ENCODE measurements around the gene SCN10A. TPM values are rescaled to one million over a fixed set of nuclear protein-coding genes. Genes with fewer than 3 reads are reported as not detected.
A peak's percentile ranks its signal among the peaks of the same experiment; 100 is the strongest.

The SCN10A gene
- total and polyA plus RNA-seq, 3 experiments from 2014 or later: not detected

DNA sequence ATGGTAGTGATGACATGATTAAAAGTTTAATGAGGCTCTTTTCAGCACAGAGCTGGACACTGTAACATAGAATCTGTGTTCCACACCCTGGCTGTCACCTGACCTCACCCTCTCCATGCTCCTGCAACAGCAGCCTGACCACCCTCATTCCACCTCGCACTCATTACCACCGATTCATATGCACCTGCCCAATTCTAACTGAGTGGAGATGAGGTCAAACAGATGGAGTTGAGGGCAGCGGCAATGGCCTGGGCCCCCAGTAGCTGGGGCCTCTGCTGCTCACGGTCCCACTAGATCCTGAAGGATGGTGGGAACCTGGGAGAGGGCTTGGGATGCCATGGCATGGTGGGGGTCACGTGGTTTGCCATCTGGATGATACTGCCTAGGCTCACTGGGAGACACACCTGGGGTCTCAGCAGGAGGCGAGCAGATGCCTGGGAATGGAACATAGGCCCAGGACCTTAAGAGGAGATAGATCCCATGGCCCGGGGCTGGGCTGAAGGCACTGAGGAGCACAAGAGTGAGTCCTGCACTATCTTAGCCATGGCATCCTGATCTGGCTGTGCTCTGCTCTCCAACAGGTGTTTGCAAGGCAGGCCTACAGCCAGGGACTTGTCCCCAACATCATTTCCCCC lies 167.9 kb downstream of the SCN10A start:
- H3K4me3 Mint-ChIP-seq: peak overlapping the region; percentile 49 to 80 (median 73)
- H3K9me3 Mint-ChIP-seq: no peaks in the 10 kb centered on the region
- ChIA-PET CTCF (interaction anchor here (0.8 to 2.3 kb wide), 5 partner anchors 11 to 163 kb away, joined by 3 to 10 read pairs (median 5); partner anchors contain the start of gene EXOG), POLR2A (no interaction called here)
- no peak for DNase-seq
- H3K27ac Mint-ChIP-seq: peak overlapping the region in 1 of 8 donors; percentile 48
- Histone ChIP-seq H3K36me3 (ENCODE audit: insufficient read depth, low read length) (no peaks in the 10 kb centered on the region), H3K9me3 (ENCODE audit: low read length) (no peaks in the 10 kb centered on the region), H3K4me1 (ENCODE audit: insufficient read depth, low read length) (peaks cover 13% of the 10 kb centered on the region), H3K4me3 (ENCODE audit: low read length) (no peak overlapping the region), H3K27me3 (ENCODE audit: insufficient read depth, low read length, poor library complexity, severe bottlenecking) (peaks cover 25% of the 10 kb centered on the region), H3K27ac (ENCODE audit: low read depth, low read length) (no peak overlapping the region)
- peaks cover 4 to 6% (median 5%) of the 10 kb centered on the region in 3 donors for H3K4me1 Mint-ChIP-seq
- no peaks in the 10 kb centered on the region for H3K36me3 Mint-ChIP-seq
- peaks cover 12 to 20% of the 10 kb centered on the region in 2 donors for H3K27me3 Mint-ChIP-seq

DNA sequence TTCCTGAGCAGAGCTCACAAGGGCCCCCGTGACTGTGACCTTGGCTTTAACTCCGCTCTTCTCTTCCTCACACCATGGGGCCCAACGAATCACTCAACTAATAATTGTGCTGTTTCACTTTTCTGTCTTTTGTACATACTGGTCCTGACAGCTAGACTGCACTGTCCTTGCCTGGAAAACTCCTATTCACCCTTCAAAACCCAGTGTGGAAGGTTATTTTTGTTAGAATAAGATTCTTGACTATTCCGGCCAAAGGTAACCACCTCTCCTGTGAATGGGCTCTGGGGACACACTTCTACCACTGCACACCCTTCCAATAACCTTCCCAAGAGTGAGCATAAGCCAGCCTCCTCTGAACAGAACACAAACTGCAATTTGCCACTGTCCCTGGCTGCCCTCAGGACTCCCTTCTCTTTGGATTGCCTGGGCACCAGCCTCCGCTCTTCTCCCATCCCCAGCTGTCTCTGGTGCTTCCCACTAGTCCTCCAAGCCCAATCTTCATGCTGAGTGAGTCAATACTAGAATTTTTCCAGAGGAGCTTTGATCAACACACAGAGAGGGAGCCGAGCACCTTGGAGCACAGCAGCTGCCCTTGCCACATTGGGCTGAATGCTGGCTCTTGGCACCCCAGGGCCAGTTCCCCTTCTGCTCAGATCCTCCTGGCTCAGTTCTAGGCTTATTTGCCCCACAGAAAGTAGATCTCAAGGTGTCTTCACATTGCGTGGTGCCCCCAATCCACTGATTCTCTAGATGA lies 168.6 kb downstream of the SCN10A start:
- Mint-ChIP-seq H3K9me3 (no peaks in the 10 kb centered on the region), H3K4me3 (no peak overlapping the region), H3K36me3 (no peaks in the 10 kb centered on the region), H3K4me1 (peaks cover 4 to 6% (median 5%) of the 10 kb centered on the region in 3 donors), H3K27me3 (peaks cover 7 to 22% of the 10 kb centered on the region in 2 donors), H3K27ac (no peak overlapping the region)
- Histone ChIP-seq H3K36me3 (ENCODE audit: insufficient read depth, low read length) (no peaks in the 10 kb centered on the region), H3K27ac (ENCODE audit: low read depth, low read length) (no peak overlapping the region), H3K27me3 (ENCODE audit: insufficient read depth, low read length, poor library complexity, severe bottlenecking) (peaks cover 25% of the 10 kb centered on the region), H3K4me3 (ENCODE audit: low read length) (no peak overlapping the region), H3K4me1 (ENCODE audit: insufficient read depth, low read length) (peaks cover 13% of the 10 kb centered on the region), H3K9me3 (ENCODE audit: low read length) (no peaks in the 10 kb centered on the region)
- POLR2A ChIA-PET: interaction anchor here (0.6 kb wide), 1 partner anchor 130 kb away, joined by 3 read pairs; no protein-coding TSS in a partner anchor
- CTCF ChIA-PET: interaction anchor here (0.8 to 2.3 kb wide), 6 partner anchors 8 to 162 kb away, joined by 3 to 10 read pairs (median 5); partner anchors contain the start of gene EXOG
- no peak for DNase-seq

Other genes starting within 250 kb of the SCN10A start
- under 1 TPM; 0.33 to 0.47 TPM for gene SCN5A, start 166.5 kb downstream of the SCN10A start, total RNA-seq
- gene SCN5A, start 166.5 kb downstream of the SCN10A start, polyA plus RNA-seq: not detected
- under 1 TPM; 0.07 to 0.09 TPM for gene SCN11A, start 235.7 kb upstream of the SCN10A start, total RNA-seq
- gene SCN11A, start 235.7 kb upstream of the SCN10A start, polyA plus RNA-seq: not detected
- 10 to 100 TPM; 44.7 to 46.3 TPM for gene WDR48, start 235.8 kb upstream of the SCN10A start, total RNA-seq
- 44.7 TPM for gene WDR48, start 235.8 kb upstream of the SCN10A start, polyA plus RNA-seq